ENCODE results near the gene MYOCOS. TPM values are rescaled to one million over a fixed set of nuclear protein-coding genes. Genes with fewer than 3 reads are reported as not detected.
"Not testable (repeated sequence)": the region's sequence is repeated elsewhere in the genome, so short reads cannot be mapped to it uniquely, and the experiment has no call there.

The MYOCOS gene
- total RNA-seq, 1 donor from 2014 or later = 0.20 TPM

DNA sequence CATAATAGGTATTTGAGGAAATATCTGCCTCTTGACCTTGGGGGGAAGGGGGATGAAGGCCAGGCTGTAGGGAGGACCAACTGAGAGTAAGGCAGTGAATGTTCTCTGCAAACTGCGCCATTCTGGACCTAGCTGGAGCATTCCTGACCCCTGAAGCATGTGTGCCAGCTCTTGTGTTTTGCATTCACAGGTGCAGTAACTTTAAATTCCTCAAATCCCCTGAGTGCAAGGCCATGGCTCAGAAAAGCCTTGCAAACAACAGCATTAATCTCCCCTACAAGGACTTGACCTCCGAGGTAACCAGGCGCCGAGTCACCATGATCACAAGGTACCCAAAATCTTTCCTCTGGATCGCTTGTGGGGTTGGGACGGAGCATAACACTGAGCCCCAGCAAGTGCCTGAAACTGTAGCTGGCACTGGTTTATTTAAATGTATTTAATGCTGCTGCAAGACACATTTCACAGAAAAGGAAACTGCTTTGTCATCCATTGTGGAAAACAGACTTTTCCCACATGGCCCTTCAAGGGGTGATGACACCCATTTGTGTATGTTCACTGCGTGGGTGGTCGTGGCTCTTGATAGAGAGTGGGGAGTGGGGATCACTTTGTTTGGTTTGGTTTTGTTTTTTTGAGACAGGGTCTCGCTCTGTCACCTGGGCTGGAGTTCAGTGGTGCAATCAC lies 1.7 kb downstream of the MYOCOS start:
- DNase-seq (ENCODE audit: low read depth, low spot score) = no peak

DNA sequence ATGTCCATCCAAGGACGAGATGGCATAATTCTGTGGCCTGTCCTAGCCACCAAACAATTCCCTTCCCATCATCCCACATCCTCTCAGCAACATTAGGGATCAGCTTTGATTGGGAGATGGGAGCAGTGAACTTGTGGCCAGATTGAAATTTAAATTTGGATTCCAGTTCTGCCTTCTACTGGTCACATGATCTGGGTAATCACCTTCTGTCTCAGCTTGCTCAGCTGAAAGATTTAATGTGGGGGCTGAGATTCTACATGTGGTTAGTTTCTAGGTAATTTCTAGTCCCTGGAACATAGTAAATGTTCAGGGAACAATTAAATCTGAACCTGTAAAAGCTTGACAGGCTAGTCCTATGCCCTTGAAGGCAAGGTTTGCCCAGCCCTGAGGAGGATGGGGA lies 3.2 kb downstream of the MYOCOS start:
- DNase-seq (ENCODE audit: low read depth, low spot score) = no peak

DNA sequence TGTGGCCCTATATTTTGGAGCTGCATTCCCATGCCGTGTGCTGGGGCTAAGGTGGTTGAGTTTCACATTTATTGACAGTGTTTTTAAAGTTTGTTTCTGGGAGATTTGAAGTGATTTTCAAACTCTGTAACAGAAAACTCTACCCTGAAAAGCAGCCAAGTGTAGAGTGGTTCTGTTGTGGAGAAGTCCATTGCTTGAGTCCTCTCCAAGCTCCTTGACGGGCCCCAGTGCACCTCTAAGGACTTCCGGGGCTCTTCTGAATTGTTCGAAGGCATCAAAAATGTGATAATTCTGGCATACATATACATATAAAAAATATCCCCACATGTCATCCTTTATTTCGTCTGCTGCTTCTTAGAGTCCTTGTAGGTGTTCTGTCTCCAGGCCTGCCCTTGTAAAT lies 5.0 kb downstream of the MYOCOS start:
- DNase-seq (ENCODE audit: low read depth, low spot score) = no peak

DNA sequence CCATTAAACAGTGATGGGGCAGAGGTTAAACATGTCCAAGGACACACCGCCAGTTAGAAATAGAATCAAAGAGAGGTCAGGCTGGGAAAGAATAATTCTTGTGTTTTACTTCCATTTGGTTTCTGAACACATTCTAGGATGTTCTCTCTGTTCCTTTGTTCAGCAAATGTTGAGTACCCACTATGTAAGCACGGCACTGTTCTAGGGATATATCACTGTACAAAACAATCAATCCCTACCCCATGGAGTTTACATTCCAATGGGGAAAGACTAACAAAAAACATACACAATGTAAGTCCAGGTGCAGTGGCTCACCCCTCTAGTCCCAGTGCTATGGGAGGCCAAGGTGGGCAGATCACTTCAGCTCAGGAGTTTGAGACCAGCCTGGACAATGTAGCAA lies 6.2 kb downstream of the MYOCOS start:
- DNase-seq (ENCODE audit: low read depth, low spot score) = no peak

DNA sequence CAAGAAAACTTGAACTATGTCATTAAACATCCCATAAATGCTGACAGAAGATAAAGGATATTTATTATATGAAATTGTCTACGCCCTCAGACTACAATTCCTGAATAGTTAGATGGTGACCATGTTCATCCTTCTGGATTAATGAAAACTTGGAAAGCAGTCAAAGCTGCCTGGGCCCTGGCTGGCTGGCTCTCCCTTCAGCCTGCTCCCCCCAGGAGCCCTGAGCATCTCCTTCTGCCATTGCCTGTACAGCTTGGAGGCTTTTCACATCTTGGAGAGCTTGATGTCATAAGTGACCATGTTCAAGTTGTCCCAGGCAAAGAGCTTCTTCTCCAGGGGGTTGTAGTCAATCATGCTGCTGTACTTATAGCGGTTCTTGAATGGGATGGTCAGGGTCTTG lies 13.6 kb downstream of the MYOCOS start:
- no peak for DNase-seq (ENCODE audit: low read depth, low spot score)

DNA sequence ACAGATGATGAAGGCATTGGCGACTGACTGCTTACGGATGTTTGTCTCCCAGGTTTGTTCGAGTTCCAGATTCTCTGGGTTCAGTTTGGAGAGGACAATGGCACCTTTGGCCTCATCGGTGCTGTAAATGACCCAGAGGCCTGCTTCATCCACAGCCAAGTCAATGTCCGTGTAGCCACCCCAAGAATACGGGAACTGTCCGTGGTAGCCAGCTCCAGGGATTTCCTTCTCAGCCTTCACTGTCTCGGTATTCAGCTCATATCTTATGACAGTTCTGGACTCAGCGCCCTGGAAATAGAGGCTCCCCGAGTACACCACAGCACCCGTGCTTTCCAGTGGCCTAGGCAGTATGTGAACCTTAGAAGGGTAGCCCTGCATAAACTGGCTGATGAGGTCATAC lies 14.1 kb downstream of the MYOCOS start:
- no peak for DNase-seq (ENCODE audit: low read depth, low spot score)

DNA sequence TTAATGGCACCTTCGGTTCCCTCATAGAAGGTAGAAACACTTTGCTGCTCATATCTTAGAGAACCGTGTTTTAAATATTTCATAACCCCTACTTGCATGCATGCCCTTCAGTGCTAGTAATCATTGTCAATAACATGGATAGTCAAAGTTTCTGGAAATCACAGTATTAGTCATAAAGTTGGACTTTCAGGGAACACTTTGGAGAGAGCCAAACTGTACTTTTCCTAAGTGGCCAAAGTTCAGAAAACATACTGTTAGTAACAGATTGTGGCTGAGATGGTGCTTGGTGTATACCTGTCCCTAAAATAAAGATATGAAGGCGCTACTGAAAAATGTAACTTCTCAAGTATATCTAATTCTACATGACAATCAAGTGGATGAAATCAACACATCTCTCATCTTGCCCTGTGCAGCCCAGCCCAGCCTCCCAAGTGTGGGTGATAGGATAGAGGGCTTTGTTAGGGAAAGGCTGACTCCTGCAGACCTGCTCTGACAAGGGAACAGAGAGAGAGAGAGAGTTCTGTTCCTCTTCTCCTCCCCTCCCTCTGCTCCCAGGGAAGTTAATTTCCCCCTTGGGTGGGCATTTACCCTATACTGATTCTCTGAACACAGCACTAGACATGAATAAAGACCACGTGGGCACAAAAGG lies 16.0 kb downstream of the MYOCOS start:
- DNase-seq (ENCODE audit: low read depth, low spot score) = no peak

DNA sequence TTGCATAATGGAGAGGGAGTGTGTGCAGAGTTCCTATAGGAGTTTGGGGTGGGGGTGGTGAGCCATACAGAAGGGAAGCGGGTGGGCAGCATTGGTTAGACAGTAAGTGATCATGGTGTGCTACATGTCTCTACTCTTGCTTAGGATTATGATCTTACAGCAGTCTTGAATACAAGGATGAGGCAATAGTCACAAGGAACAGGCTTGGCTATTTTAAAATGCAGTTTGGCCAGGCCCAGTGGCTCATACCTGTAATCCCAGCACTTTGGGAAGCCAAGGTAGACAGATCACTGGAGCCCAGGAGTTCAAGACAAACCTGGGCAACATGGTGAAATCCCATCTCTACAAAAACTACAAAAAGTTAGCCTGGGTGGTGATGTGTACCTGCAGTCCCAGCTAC lies 18.2 kb downstream of the MYOCOS start:
- DNase-seq (ENCODE audit: low read depth, low spot score) = no peak

DNA sequence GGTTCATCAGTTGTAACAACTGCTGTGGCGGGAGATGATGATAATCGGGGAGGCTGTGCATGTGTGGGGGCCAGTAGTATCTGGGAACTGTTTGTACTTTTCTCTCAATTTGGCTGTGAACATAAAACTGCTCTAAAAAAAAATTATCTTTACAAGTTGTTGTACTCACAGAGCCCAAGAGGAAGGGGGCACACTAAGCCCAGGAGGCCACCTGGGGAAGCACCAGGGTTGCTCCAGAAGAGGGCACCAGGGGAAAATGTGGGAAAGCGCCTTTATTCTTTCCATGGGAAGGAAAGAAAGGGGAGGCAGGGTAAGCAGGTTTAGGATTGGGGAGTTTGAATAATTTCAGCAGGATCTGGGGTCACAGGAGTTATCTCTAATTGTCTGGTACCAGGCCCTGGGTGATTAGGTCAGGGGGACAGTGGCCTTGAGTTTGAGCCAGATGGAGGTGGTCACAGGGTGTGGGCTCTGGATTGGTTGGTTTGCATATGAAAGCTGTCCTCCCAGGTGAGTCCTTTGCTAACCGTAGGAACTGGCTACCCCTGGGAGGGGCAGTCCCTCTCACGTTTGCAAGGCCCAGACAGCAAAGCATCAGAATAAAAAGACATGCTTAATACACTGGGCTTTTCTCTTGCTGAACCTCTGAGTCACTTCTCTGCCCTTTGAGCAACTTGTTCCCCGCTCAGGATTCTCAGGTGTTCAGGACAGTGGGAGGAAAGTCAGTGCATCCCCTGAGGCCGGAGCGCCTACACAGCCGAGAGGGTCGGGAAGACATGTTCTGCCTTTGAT lies 19.2 kb downstream of the MYOCOS start:
- DNase-seq (ENCODE audit: low read depth, low spot score) = no peak

DNA sequence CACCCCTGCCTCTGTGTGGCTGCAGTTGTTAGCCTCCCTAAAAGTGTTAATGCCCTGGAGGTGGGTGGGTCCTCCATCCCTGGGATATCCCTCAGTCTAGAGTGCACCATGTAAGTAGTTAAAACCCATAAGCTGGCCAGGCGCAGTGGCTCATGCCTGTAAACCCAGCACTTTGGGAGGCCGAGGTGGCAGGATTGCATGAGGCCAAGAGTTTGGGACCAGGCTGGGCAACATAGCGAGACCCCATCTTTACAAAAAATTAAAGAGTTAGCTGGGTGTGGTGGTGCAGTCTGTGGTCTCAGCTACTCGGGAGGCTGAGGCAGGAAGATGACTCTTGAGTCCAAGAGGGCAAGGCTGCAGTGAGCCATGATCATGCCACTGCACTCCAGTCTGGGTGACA lies 20.2 kb downstream of the MYOCOS start:
- no peak for DNase-seq (ENCODE audit: low read depth, low spot score)

DNA sequence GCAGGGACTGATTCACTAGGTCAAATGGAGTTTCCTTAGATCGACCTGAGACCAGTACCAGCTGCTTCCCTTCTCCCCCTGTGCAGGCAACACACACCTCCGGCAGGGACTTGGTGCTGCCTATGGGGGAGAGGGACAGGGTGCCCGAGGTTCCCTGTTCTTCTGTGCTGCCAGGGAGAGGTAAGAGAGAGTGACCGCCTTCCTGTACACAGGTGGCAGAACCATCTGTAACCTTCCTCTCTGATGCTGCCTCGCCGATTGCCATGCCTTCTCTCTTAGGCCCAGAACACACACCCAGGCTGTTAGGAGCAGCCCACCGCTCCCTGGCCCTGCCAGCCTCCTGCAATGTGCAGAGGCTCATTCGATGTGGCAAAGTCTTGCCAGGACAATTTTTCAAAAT lies 21.1 kb downstream of the MYOCOS start:
- DNase-seq (ENCODE audit: low read depth, low spot score) = no peak

DNA sequence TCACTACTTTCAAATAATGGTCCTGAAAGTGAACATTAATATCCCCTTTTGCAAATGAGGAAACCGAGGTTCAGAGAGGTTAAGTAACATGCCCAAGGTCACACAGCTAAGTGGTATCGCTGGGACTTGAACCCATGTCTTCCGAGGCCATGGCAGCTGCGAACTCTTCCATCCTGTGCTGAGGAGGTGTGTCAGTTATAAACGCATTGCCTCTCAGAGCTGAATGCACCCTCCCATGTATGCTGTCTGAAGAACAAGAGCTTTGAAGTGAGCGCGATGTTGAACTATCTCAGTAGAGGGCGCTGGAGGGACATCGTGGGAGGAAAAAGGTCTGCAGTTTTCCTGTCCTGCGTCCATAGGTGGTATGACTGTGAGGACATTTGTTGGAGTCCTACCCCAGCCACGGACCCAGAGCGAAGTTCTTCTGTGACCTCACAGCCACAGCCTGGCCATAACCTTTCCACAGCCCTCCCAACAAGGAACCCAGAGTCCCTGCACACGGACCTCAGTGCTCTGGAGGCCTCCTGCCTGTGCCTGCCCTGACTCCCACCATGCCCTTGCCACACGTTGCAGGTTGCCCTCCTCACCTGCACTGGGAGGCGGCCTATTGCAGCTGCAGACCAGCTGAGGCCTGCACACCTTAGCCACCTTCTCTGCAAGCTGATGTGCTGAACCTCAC lies 22.9 kb downstream of the MYOCOS start:
- DNase-seq (ENCODE audit: low read depth, low spot score) = peak; percentile 50

DNA sequence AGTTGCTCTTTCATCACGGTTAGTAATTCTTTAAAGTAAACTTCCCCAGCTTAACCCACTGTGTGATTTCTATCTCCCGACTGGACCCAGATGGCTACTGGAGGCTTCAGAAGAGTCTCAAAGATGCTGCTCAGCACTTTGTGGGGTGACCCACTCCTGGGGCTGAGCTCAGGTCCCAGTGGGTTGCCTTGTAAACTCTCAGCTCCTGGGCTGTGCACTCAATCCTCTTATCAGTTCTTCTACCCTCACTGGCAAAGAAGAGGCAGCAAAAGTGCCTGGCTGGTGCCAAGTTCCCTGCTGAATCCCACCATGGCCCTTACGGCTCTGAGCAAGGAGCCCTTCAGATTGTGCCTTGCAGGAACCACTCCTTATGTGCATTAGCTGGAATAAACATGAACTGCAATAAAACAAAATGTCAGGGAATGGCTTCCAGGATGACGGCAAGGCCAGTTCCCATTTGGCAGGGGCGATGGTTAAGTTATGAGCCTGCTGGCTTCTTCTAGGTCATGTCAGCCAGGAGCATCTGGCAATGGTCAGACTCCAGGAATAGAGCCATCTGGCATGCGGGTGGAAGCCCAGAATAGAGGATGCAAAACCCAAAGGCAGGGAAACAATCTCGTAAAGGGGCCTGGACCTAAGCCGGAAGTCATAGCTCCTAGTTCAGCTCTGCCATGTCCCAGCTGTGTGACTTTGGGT lies 23.7 kb downstream of the MYOCOS start:
- no peak for DNase-seq (ENCODE audit: low read depth, low spot score)

DNA sequence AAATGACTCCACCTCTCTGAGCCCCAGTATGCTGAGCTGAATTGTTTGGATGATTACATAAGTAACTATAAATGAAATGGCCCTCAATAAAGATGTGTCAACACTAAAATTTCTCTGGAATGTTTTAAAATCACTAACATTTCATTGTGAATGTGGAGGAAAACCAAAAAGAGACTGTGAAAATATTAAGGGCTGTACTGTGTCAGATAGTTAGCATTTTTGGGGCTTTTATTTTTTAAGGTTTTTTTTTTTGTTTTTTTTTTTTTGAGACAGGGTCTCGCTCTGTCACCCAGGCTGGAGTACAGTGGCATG lies 24.2 kb downstream of the MYOCOS start:
- DNase-seq (ENCODE audit: low read depth, low spot score) = no peak

DNA sequence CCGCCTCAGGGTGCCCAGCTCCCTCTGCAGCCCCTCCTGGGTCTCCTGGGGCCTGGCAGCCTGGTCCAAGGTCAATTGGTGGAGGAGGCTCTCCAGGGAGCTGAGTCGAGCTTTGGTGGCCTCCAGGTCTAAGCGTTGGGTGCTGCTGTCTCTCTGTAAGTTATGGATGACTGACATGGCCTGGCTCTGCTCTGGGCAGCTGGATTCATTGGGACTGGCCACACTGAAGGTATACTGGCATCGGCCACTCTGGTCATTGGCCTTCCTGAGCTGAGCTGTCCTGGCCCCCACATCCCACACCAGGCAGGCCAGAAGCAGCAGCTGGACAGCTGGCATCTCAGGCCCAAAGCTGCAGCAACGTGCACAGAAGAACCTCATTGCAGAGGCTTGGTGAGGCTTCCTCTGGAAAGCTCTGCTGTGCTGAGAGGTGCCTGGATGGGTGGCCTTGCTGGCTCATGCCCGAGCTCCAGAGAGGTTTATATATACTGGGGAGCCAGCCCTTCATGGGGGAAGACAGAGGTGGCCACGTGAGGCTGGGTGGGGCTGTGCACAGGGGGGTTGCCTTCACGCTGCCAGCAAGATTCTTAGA lies 30.3 kb downstream of the MYOCOS start, which contains the start of gene MYOC:
Gene MYOC, minus strand, starts transcription at position 455 of the 589 bp plus-strand sequence. Its CDS starts 77 bp downstream, at position 378.
- no peak for DNase-seq (ENCODE audit: low read depth, low spot score)

DNA sequence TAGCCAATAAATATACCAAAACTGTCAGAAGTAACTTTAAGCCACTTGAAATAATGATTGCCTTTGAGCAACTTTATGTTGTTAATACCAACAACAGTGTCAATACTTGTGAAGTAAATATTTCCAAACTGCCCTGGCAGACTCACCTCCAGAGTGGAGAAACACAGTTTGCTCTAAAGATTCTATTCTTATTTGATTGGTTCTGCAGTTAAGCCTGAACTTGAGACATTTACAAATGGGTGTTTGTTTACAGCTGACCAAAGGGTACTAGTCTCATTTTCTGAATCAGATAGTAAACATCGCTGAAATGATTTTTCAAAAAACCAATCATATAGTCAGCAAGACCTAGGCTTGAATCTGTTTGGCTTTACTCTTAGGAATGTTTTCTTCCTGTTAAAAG lies 31.8 kb downstream of the MYOCOS start:
- DNase-seq (ENCODE audit: low read depth, low spot score) = no peak

DNA sequence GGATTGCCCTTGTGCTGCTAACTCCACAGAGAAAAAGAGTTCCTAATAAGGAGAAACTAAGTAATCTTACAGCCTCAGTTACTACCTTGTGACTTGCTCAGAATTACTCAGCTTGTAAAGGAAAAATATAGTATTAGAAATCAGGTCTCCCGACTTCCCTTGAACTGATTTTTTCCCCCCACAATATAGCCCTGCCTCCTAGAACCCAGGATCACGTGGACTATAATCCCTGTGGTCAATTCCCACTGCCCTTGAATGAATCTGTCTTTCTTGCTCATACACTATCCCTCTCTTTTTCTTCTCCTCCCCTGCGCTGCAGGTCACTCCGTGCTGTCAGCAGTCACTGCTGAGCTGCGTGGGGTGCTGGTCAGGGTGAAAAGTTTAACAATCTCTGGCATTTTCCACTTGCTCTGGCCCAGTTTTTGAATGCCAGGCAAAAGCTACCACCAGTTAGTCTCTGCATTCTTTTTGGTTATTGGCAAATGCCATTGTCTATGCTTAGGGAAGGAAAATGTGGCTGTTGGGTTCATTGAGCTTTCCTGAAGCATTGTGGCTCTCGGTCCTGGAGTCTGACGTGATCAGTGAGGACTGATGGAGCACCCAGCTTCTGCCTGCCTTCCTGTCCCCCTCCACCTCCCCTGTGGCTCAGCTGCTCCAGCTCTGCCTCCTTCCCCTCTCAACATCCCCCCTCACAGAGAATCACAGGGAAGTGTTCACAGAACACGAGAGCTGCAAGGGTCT lies 32.3 kb downstream of the MYOCOS start:
- no peak for DNase-seq (ENCODE audit: low read depth, low spot score)

DNA sequence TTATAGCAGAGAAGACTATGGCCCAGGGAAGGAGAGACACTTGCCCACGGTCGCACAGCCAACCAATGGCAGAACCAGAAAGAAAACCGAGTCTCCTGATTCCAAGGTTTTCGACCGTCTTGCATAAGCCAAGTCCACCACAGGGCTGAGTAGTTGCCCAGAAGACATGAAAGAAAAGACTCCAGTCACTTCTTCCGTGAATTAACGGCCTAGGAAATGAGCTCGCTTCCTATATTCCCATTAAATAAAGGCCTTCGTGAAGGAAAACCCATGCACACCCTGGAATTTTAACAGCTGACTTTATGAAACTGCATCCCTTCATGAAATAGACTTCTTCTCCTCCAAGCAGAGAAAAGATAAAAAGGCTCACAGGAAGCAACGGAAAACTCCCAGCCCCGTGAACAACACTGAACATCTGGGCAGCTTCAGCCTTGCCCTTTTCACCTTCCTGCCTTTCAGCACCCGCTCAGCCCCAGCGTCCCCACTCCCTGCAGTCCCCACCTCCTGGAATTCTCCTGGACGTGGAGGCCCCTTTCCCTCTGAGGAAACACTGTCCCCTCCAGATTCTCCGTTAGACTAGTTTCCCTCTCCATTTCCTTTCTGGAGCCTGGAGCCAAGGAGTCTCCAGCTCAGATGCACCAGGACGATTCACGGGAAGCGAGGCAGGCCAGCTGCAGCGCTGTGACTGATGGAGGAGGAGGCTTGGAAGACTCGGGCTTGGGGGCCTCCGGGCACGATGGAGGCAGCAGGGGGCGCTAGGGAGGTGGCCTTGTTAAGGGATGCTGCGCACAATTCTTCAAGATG lies 33.1 kb downstream of the MYOCOS start:
- peak; percentile 51 for DNase-seq (ENCODE audit: low read depth, low spot score)

DNA sequence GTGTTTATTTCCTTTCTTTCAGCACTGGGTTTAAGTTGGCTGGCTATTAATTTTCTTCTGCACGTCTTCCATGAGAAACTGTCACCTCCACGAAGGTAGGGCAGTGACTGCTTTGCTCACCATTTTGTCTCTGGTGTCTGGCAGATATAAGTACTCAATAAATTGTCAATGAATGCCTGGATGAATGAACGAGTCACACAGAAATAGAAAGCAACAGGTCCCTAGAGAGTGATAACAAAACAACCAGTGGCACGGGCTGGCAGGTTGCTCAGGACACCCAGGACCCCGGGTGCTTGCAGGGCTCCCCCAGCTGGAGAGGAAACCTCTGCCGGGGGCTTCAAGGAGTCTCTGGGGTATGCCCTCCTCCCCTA lies 33.7 kb downstream of the MYOCOS start:
- DNase-seq (ENCODE audit: low read depth, low spot score) = no peak

DNA sequence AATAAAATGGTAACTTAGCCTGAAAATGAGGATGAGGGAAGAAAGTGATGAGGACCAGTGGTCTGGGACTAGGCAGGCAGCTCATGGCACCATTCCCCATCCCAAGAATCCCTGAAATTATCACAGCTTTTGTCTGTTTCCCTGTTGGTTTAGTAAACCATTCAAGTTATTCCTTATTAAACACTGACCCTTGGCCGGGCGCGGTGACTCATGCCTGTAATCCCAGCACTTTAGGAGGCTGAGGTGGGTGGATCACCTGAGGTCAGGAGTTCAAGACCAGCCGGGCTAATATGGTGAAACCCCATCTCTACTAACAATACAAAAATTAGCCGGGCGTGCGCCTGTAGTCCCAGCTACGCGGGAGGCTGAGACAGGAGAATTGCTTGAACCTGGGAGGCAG lies 34.2 kb downstream of the MYOCOS start:
- DNase-seq (ENCODE audit: low read depth, low spot score) = not testable (repeated sequence)

Data from pulmonary artery endothelial cell (primary cell).